Lower lobe of right lung (tissue), 2 donors: ENCODE results near the gene KPNA6. TPM values are rescaled to one million over a fixed set of nuclear protein-coding genes. Genes with fewer than 3 reads are reported as not detected.

Source experiments
- ATAC-seq, 2 donors: fragments of 200-7000 bp; cut with Tn5 transposase; one replicate each; pipeline ENCODE4 v1.9.1; 2020 to 2022; ENCODE audit warnings: mild to moderate bottlenecking in 2 of 2, moderate library complexity in 2 of 2
- DNase-seq: peaks from one replicate; pipeline ENCODE4 v3.0.0-alpha.2; 2020
- H3K27ac ChIP-seq: fragments of 200-600 bp; one replicate; pipeline ENCODE4 v1.8.0; 2022
- H3K27me3 ChIP-seq: fragments of 200-600 bp; one replicate; pipeline ENCODE4 v1.8.0; 2022; ENCODE audit warnings: low read depth
- H3K36me3 ChIP-seq: fragments of 200-600 bp; one replicate; pipeline ENCODE4 v1.8.0; 2022; ENCODE audit warnings: mild to moderate bottlenecking
- H3K4me1 ChIP-seq: fragments of 200-600 bp; one replicate; pipeline ENCODE4 v1.8.0; 2022
- H3K4me3 ChIP-seq: fragments of 200-600 bp; one replicate; pipeline ENCODE4 v1.8.0; 2022; ENCODE audit warnings: mild to moderate bottlenecking
- H3K9me3 ChIP-seq: fragments of 200-600 bp; one replicate; pipeline ENCODE4 v1.8.0; 2022
- CTCF ChIP-seq: fragments of 200-600 bp; IDR thresholded peaks from one replicate; pipeline ENCODE4 v1.8.0; 2022; ENCODE audit warnings: antibody characterized with exemption, mild to moderate bottlenecking
- intact Hi-C: fragments of 100-400 bp; cut with DNase I; formaldehyde crosslinking; loops from one replicate; pipeline ENCODE4 v1.11.0; 2022
- total RNA-seq: library from RNA; stranded (reverse); fragmentation: NEBNext Ultra II Directional; extraction: Animal tissue kit (Norgen Biotek cat#: 25700); gene quantifications from one replicate; pipeline ENCODE4 v1.2.1, GENCODE V29; 2021
- donor health status: DM: no; HTN: yes; CAD: no; lungs with severe emphysema.

KPNA6 gene
- total RNA-seq, 1 donor from 2014 or later, result 57.1 TPM

GRCh38 chr1:32091591-32091990 is 16.3 kb upstream of the KPNA6 start:
- Histone ChIP-seq H3K27me3 (no peaks in the 10 kb centered on the region), H3K27ac (no peak overlapping the region), H3K4me3 (no peak overlapping the region), H3K36me3 (peaks cover 92% of the 10 kb centered on the region), H3K9me3 (no peaks in the 10 kb centered on the region), H3K4me1 (no peaks in the 10 kb centered on the region)
- ATAC-seq, result no peak
- no peak for DNase-seq
- intact Hi-C loops, result no loop called here
- TF ChIP-seq CTCF, result no peak

DNA sequence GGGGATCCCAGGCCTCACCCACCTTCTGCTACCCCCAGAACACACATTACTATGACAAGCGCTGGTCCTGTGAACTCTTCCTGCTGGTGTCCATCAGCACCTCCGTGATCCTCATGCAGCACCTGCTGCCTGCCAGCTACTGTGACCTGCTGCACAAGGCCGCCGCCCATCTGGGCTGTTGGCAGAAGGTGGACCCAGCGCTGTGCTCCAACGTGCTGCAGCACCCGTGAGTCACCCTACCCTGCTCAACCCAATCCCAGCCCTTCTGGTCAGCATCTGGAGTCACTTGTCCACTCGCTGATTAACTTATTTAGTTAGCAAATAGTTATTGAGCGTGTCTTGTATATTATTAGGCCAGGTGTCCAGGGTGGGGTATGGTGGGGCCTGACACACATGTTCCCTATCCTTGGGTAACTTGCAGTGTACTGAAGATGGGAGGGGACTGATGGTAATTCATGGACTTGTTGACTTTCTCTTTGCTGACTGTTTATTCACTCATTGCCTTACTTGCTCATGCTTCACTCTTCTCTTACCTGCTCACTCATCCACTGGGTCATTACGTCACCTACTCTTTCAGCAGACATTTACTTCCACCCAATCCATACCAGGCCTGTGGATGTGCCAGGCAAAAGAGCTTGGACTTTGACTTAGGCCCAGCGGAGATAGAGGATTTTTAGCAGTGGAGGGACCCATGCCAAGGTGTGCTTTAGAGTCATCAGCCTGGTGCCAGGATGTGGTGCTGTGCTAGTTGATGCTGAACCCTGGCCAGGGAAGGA is 12.9 kb upstream of the KPNA6 start:
- Histone ChIP-seq H3K9me3 (no peaks in the 10 kb centered on the region), H3K36me3 (peaks cover 92% of the 10 kb centered on the region), H3K27me3 (no peaks in the 10 kb centered on the region), H3K4me1 (no peaks in the 10 kb centered on the region), H3K27ac (no peak overlapping the region), H3K4me3 (no peak overlapping the region)
- intact Hi-C loops, result no loop called here
- TF ChIP-seq CTCF, result no peak
- DNase-seq (no peak), ATAC-seq (no peak)

- Histone ChIP-seq H3K36me3 (peaks cover 79% of the 10 kb centered on the region), H3K9me3 (no peaks in the 10 kb centered on the region), H3K4me1 (no peaks in the 10 kb centered on the region), H3K4me3 (no peak overlapping the region), H3K27ac (no peak overlapping the region), H3K27me3 (no peaks in the 10 kb centered on the region)
- intact Hi-C loops, result no loop called here
- ATAC-seq (no peak), DNase-seq (no peak)
- TF ChIP-seq CTCF, result no peak
These were observed 8.4 kb upstream of the KPNA6 start for GRCh38 chr1:32099426-32099825.

GRCh38 chr1:32100359-32100758 is 7.5 kb upstream of the KPNA6 start:
- no peak for DNase-seq
- no peak overlapping the region for H3K27ac ChIP-seq
- peaks cover 69% of the 10 kb centered on the region for H3K36me3 ChIP-seq
- H3K9me3 ChIP-seq, result no peaks in the 10 kb centered on the region
- intact Hi-C loops, result no loop called here
- H3K4me3 ChIP-seq, result no peak overlapping the region
- no peak for TF ChIP-seq CTCF
- no peak for ATAC-seq
- H3K4me1 ChIP-seq, result no peaks in the 10 kb centered on the region
- no peaks in the 10 kb centered on the region for H3K27me3 ChIP-seq

DNA sequence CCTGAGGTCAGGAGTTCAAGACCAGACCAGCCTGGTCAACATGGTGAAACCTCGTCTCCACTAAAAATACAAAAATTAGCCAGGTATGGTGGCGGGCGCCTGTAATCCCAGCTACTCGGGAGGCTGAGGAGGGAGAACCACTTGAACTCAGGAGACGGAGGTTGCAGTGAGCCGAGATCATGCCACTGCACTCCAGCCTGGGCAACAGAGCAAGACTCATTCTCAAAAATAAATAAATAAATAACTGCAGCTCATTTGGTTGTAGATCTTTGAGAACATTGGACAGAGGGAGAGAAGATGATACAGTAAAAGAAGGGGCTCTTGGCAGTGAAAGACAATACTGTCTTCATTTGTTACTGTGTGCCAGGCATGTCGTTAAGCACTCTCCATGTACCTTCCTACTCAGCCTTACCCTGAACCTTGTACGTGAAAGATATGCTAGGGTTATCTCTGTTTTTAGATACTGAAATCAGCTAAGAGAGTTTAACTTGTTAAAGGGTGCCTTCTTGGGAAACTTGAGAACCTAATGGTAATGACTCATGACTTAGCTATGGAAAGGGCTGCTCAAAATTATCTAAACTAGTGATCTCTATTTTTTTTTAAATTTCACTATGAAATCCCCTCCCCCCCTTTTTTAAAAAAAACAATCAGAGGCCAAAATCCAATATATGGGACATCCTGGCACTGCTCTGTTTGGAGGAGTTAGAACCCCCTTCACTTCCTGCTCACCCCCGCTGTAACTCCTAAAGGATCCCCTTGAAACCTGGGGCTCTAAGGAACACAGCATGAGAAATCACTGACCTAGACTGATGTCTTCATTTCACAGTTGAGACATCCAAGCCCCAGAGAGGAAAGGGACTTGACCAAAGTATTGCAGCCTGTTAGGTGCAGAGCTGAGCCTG is 6.8 kb upstream of the KPNA6 start:
- H3K4me1 ChIP-seq, result no peaks in the 10 kb centered on the region
- peaks cover 62% of the 10 kb centered on the region for H3K36me3 ChIP-seq
- ATAC-seq (no peak), DNase-seq (no peak)
- H3K27ac ChIP-seq, result no peak overlapping the region
- H3K4me3 ChIP-seq, result no peak overlapping the region
- no peak for TF ChIP-seq CTCF
- intact Hi-C loops, result no loop called here
- H3K27me3 ChIP-seq, result no peaks in the 10 kb centered on the region
- H3K9me3 ChIP-seq, result no peaks in the 10 kb centered on the region
